Measurements from ENCODE around the gene PCSK9. TPM values are rescaled to one million over a fixed set of nuclear protein-coding genes. Genes with fewer than 3 reads are reported as not detected.
"Not testable (repeated sequence)": the region's sequence is repeated elsewhere in the genome, so short reads cannot be mapped to it uniquely, and the experiment has no call there.

PCSK9 gene
- total and polyA plus RNA-seq, 3 donors from 2014 or later: 1.1 to 1.9 (median 1.3) TPM

DNA sequence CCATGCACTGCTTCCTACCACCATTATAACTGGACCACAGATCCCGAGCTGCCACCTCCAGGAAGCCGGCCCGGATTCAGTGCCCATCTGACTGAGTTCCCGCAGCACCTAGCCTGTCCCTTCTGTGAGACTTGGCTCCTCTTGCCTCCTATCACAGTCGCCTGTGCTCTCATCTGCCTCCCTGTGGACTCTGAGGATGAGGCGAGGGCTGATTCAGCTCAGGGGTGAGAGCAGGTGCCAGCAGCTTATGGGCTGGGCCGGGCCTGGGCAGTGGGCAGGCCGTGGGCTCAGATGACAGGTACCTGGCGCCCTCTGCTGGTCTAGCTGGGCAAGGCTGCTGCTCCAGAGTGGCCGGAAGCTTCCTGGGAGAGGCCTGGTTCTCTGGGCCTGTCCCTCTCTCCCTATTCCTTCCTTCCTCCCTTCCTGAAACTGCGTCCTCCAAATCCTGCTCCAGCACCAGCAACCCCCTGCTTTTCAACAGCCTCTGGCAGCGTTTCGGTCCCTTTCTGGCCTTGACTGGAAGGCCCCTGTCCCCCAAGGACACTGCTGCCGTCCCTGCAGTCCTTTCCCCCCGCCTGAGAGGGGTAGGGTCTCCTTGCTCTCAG, 17.3 kb upstream of the PCSK9 start:
- peak; percentile 90 for DNase-seq
- intact Hi-C loops (cut with DNase I; ENCODE audit: low total_unique reads): no loop called here
- Histone ChIP-seq H3K4me1 (no peaks in the 10 kb centered on the region), H3K9me3 (no peaks in the 10 kb centered on the region), H3K27me3 (no peaks in the 10 kb centered on the region), H3K4me3 (no peak overlapping the region), H3K27ac (no peak overlapping the region), H3K36me3 (ENCODE audit: low read depth, missing control alignments) (no peaks in the 10 kb centered on the region)
- 52 to 53% methylated on average over 9 to 15 of the region's 15 CpGs for WGBS, 2 donors
- no peak for TF ChIP-seq POLR2A (IDR thresholded peaks at IDR 0.05)
- TF ChIP-seq, protein P1, sequence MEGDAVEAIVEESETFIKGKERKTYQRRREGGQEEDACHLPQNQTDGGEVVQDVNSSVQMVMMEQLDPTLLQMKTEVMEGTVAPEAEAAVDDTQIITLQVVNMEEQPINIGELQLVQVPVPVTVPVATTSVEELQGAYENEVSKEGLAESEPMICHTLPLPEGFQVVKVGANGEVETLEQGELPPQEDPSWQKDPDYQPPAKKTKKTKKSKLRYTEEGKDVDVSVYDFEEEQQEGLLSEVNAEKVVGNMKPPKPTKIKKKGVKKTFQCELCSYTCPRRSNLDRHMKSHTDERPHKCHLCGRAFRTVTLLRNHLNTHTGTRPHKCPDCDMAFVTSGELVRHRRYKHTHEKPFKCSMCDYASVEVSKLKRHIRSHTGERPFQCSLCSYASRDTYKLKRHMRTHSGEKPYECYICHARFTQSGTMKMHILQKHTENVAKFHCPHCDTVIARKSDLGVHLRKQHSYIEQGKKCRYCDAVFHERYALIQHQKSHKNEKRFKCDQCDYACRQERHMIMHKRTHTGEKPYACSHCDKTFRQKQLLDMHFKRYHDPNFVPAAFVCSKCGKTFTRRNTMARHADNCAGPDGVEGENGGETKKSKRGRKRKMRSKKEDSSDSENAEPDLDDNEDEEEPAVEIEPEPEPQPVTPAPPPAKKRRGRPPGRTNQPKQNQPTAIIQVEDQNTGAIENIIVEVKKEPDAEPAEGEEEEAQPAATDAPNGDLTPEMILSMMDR (IDR thresholded peaks at IDR 0.05): peak; percentile 49 to 71 (median 68)

DNA sequence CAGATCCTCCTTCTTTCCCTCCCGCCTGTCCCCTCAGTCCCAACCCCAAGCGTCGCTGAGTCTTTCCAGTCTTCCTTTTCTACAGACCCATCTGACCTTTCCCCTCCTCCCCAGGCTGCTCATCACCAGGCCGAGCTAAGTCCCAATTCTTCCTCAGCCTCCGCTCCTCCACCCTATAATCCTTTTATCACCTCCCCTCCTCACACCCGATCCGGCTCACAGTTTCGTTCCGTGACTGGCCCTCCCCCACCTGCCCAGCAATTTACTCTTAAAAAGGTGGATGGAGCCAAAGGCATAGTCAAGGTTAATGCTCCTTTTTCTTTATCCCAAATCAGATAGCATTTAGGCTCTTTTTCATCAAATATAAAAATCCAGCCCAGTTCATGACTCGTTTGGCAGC, 15.2 kb upstream of the PCSK9 start:
- H3K9me3 ChIP-seq; H3K27me3 ChIP-seq; DNase-seq; H3K4me1 ChIP-seq; intact Hi-C loops (cut with DNase I; ENCODE audit: low total_unique reads); H3K4me3 ChIP-seq; H3K36me3 ChIP-seq (ENCODE audit: low read depth, missing control alignments); H3K27ac ChIP-seq: not testable (repeated sequence)
- 76 to 89% methylated on average over 9 to 10 of the region's 10 CpGs for WGBS, 2 donors

DNA sequence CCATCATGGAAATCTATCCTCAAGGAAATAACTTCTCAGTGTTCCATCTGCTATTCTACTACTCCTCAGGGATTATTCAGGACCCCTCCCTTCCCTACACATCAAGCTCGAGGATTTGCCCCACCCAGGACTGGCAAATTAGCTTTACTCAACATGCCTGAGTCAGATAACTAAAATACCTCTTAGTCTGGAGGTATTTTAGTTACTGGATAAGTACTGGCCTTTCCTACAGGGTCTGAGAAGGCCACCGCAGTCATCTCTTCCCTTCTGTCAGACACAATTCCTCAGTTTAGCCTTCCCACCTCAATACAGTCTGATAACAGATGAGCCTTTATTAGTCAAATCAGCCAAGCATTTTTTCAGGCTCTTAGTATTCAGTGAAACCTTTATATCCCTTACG, 12.7 kb upstream of the PCSK9 start:
- H3K27ac ChIP-seq; H3K27me3 ChIP-seq; intact Hi-C loops (cut with DNase I; ENCODE audit: low total_unique reads); H3K4me1 ChIP-seq; H3K9me3 ChIP-seq; DNase-seq; H3K4me3 ChIP-seq; H3K36me3 ChIP-seq (ENCODE audit: low read depth, missing control alignments): not testable (repeated sequence)
- 86 to 89% methylated on average over 3 of the region's 3 CpGs for WGBS, 2 donors

DNA sequence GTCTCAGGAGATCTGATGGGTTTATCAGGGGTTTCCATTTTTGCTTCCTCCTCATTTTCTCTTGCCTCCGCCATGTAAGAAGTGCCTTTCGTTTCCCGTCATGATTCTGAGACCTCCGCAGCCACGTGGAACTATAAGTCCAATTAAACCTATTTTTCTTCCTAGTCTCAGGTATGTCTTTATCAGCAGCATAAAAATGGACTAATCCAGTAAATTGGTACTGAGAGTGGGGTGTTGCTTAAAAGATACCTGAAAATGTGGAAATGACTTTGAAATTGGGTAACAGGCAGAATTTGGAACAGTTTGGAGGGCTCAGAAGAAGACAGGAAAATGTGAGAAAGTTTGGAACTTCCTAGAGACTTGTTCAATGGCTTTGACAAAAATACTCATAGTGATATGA, 8.2 kb upstream of the PCSK9 start:
- intact Hi-C loops (cut with DNase I; ENCODE audit: low total_unique reads); DNase-seq; H3K27ac ChIP-seq; H3K4me1 ChIP-seq; H3K27me3 ChIP-seq; H3K4me3 ChIP-seq; H3K36me3 ChIP-seq (ENCODE audit: low read depth, missing control alignments); H3K9me3 ChIP-seq: not testable (repeated sequence)
- 95 to 96% methylated on average over 5 of the region's 5 CpGs for WGBS, 2 donors

DNA sequence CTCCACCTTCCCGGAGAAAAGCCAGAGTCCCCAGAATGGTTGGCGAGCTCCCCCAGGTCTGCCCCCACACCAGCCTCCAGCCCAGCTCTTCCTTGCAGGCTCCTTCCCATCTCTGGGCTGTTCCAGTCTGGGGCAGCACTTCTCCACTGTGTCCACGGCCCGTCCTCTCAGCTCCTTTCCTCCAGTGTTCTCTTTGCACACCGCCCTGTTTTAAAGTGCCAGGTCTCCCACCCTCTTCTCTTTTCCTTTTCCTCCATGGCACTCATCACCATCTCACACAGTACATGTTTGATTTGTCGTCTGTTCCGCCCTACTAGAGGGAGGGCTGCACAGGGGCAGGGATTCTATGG, 6.1 kb upstream of the PCSK9 start:
- Histone ChIP-seq H3K27ac (no peak overlapping the region), H3K36me3 (ENCODE audit: low read depth, missing control alignments) (no peaks in the 10 kb centered on the region), H3K9me3 (no peaks in the 10 kb centered on the region), H3K4me3 (no peak overlapping the region), H3K27me3 (no peaks in the 10 kb centered on the region), H3K4me1 (no peaks in the 10 kb centered on the region)
- WGBS, 2 donors: 83 to 89% methylated on average over 7 of the region's 7 CpGs
- no peak for DNase-seq
- intact Hi-C loops (cut with DNase I; ENCODE audit: low total_unique reads): no loop called here
- TF ChIP-seq POLR2A (IDR thresholded peaks at IDR 0.05): no peak

DNA sequence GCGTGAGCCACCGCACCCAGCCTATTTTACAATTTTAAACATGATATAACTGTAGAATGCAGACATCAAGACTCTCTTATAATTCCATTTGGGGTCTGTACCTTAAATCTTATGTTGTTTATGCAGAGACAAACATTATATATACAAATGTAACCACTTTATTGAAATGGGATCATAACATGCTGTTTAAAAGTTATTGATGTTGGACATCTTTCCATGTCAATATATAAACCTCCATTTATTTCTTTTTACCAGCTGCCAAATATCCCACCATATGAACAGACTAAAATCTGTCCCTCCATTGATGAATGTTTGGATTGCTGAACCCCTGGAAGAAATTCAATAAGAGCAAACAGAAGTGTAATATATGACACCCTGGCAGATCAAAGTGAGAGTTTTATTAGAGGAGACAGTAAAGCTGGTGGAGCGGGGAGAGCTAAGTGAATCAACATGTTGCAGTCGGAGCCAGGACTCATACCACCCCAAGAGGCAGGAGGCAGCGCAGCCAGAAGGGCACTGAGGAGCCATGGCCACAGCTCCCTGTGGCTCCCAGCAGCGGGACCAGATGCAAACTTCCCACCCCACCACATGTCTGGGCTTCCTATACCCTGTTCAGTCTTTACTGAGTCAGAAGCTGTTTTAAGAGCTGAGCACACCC, 4.7 kb upstream of the PCSK9 start:
- Histone ChIP-seq H3K4me3 (no peak overlapping the region), H3K27ac (no peak overlapping the region), H3K4me1 (peaks cover 5% of the 10 kb centered on the region), H3K9me3 (no peaks in the 10 kb centered on the region), H3K27me3 (no peaks in the 10 kb centered on the region), H3K36me3 (ENCODE audit: low read depth, missing control alignments) (no peaks in the 10 kb centered on the region)
- TF ChIP-seq, protein P1 (IDR thresholded peaks at IDR 0.05): no peak
- no peak for TF ChIP-seq POLR2A (IDR thresholded peaks at IDR 0.05)
- intact Hi-C loops (cut with DNase I; ENCODE audit: low total_unique reads): no loop called here
- no peak for DNase-seq
- 86 to 93% methylated on average over 6 of the region's 6 CpGs for WGBS, 2 donors

DNA sequence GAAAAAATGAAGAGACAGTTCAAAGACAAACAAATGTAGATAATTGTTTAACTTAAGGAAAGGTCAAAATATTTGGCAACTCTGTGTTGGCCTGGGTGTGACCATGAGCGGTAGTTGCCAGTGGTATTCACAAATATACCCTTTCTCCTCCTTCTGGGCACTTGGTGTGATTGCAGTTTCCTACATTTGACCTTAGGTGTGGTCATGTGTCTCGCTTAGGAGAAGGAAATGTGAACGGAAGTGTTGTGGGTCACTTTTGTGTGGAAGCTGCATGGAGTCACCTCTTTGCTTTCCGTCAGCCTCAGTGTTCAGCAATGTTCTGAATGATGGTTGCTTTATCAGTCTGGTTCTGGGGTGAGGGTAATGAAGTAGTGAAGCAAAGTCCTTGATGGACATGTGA, 3.4 kb upstream of the PCSK9 start:
- 86 to 87% methylated on average over 4 of the region's 4 CpGs for WGBS, 2 donors
- intact Hi-C loops (cut with DNase I; ENCODE audit: low total_unique reads): no loop called here

More for the DNA sequence above, 3.4 kb upstream of the PCSK9 start:
- DNase-seq: no peak
- no peaks in the 10 kb centered on the region for H3K9me3 ChIP-seq
- TF ChIP-seq, protein P1 (IDR thresholded peaks at IDR 0.05): no peak
- TF ChIP-seq POLR2A (IDR thresholded peaks at IDR 0.05): no peak
- no peaks in the 10 kb centered on the region for H3K36me3 ChIP-seq (ENCODE audit: low read depth, missing control alignments)
- peaks cover 9% of the 10 kb centered on the region for H3K4me1 ChIP-seq
- no peak overlapping the region for H3K27ac ChIP-seq
- no peaks in the 10 kb centered on the region for H3K27me3 ChIP-seq
- no peak overlapping the region for H3K4me3 ChIP-seq

Measured in testis (tissue), 3 donors.